B cell (primary cell): ENCODE results near the gene ECHDC1. TPM values are rescaled to one million over a fixed set of nuclear protein-coding genes. Genes with fewer than 3 reads are reported as not detected.
"Not testable (repeated sequence)": the region's sequence is repeated elsewhere in the genome, so short reads cannot be mapped to it uniquely, and the experiment has no call there.

ENCODE experiments used
- ATAC-seq: fragments of 200-7000 bp; cut with Tn5 transposase; one replicate; pipeline ENCODE4 v1.10.0; 2021; ENCODE audit warnings: low read depth, mild to moderate bottlenecking, moderate number of reproducible peaks, moderate library complexity
- CTCF ChIA-PET: fragments of 350-600 bp; sonication (Branson Sonifier 250); formaldehyde crosslinking; loops from one replicate; lab custom pipeline; 2021; ENCODE audit warnings: antibody characterized with exemption, inconsistent platforms; lab: Charles Lee
- POLR2A ChIA-PET: fragments of 350-600 bp; sonication (Branson Sonifier 250); formaldehyde crosslinking; loops from one replicate; lab custom pipeline; 2021; ENCODE audit warnings: antibody characterized with exemption; lab: Charles Lee
- DNase-seq: peaks from one replicate; pipeline ENCODE4 v3.0.0; 2013
- H2AFZ ChIP-seq: 2 replicates; pipeline ENCODE4 v1.6.1; 2012; ENCODE audit warnings: mild to moderate bottlenecking, low read depth, low read length; ENCODE audit not compliant: insufficient read depth, poor library complexity, severe bottlenecking
- H3K27ac ChIP-seq, 2 donors: 1 replicate in 1 of 2; 2 replicates in 1 of 2; pipeline ENCODE4 v1.5.1; 2012 to 2013; ENCODE audit warnings: low read length in 2 of 2, mild to moderate bottlenecking in 2 of 2, moderate library complexity in 1 of 2
- H3K27me3 ChIP-seq, 4 experiments: fragments of 200-600 bp in 1 of 4; sonication (generic) in 1 of 4; replicated peaks in 1 of 4; 1 replicate in 2 of 4; 2 replicates in 2 of 4; pipeline versions ENCODE4 v1.6.1 to v1.7.0; 2013 to 2016; ENCODE audit warnings: low read length in 3 of 4, mild to moderate bottlenecking in 2 of 4, mixed read lengths in 1 of 4, moderate library complexity in 1 of 4; ENCODE audit not compliant: insufficient read depth in 4 of 4, control insufficient read depth in 3 of 4; ENCODE audit errors: control extremely low read depth in 1 of 4
- H3K36me3 ChIP-seq, 2 experiments: replicated peaks in 1 of 2; 1 replicate in 1 of 2; 2 replicates in 1 of 2; pipeline versions ENCODE4 v1.6.1 to v1.7.1; 2013; ENCODE audit warnings: low read length in 1 of 2; ENCODE audit not compliant: insufficient read depth in 2 of 2, control insufficient read depth in 1 of 2; ENCODE audit errors: control extremely low read depth in 1 of 2, extremely low read depth in 1 of 2
- H3K4me1 ChIP-seq, 2 donors: fragments of 200-600 bp in 1 of 2; sonication (generic) in 1 of 2; 1 replicate in 1 of 2; 2 replicates in 1 of 2; pipeline versions ENCODE4 v1.5.1 to v1.6.1; 2013 to 2017; ENCODE audit warnings: low read length in 2 of 2; ENCODE audit not compliant: control insufficient read depth in 2 of 2, insufficient read depth in 2 of 2
- H3K4me2 ChIP-seq: replicated peaks from 2 replicates; pipeline ENCODE3; 2012; ENCODE audit warnings: mild to moderate bottlenecking, low read depth, low read length; ENCODE audit not compliant: poor library complexity, severe bottlenecking
- H3K4me3 ChIP-seq, 5 experiments: fragments of 200-600 bp in 1 of 5; sonication (generic) in 1 of 5; 1 replicate in 3 of 5; 2 replicates in 2 of 5; pipeline versions ENCODE4 v1.5.1 to v1.7.0; 2011 to 2016; ENCODE audit warnings: low read length in 4 of 5, mild to moderate bottlenecking in 4 of 5, low read depth in 2 of 5, control low read depth in 1 of 5, moderate library complexity in 1 of 5; ENCODE audit not compliant: insufficient read depth in 1 of 5; ENCODE audit errors: control extremely low read depth in 1 of 5, extremely low read depth in 1 of 5
- H3K79me2 ChIP-seq: fragments of 200-600 bp; sonication (generic); one replicate; pipeline ENCODE4 v1.6.0; 2016; ENCODE audit warnings: low read length; ENCODE audit not compliant: control insufficient read depth, insufficient read depth
- H3K9ac ChIP-seq: fragments of 200-600 bp; sonication (generic); 2 replicates; pipeline ENCODE4 v1.6.1; 2017; ENCODE audit warnings: mild to moderate bottlenecking, low read length, moderate library complexity
- H3K9me3 ChIP-seq, 3 donors: one replicate each; pipeline versions ENCODE4 v1.6.1 to v1.7.1; 2013; ENCODE audit warnings: low read length in 2 of 3; ENCODE audit not compliant: control insufficient read depth in 2 of 3, insufficient read depth in 1 of 3; ENCODE audit errors: control extremely low read depth in 1 of 3
- H4K20me1 ChIP-seq: 2 replicates; pipeline ENCODE4 v1.6.0; 2012; ENCODE audit warnings: mild to moderate bottlenecking, low read length; ENCODE audit not compliant: insufficient read depth, control insufficient read depth, poor library complexity, severe bottlenecking
- H3K27ac Mint-ChIP-seq: one replicate; pipeline ENCODE4 v1.8.0; 2021; ENCODE audit warnings: mixed read lengths
- H3K27me3 Mint-ChIP-seq: one replicate; pipeline ENCODE4 v1.8.0; 2021; ENCODE audit warnings: mixed read lengths
- H3K4me1 Mint-ChIP-seq: one replicate; pipeline ENCODE4 v1.8.0; 2021; ENCODE audit warnings: mixed read lengths
- H3K4me3 Mint-ChIP-seq: one replicate; pipeline ENCODE4 v1.8.0; 2021; ENCODE audit warnings: mixed read lengths
- H3K9me3 Mint-ChIP-seq: one replicate; pipeline ENCODE4 v1.8.0; 2022; ENCODE audit warnings: mixed read lengths; ENCODE audit not compliant: insufficient read depth
- EZH2 ChIP-seq: IDR thresholded peaks from 2 replicates; pipeline ENCODE4 v1.6.1; 2012; ENCODE audit warnings: borderline replicate concordance, low read depth, mild to moderate bottlenecking, moderate library complexity, low read length; ENCODE audit not compliant: insufficient read depth, poor library complexity, severe bottlenecking
- WGBS: methylation state at CpG from one replicate; pipeline ENCODE4 v1.1.5; 2013; ENCODE audit warnings: missing lambda C conversion rate; ENCODE audit not compliant: insufficient coverage; 5-methylcytosine and 5-hydroxymethylcytosine counted together
- intact Hi-C: fragments of 100-400 bp; cut with micrococcal nuclease; formaldehyde crosslinking; loops from one replicate; pipeline ENCODE4 v1.10.0; 2022
- polyA plus RNA-seq: library from polyadenylated mRNA; depleted of rRNA; stranded (reverse); fragments of >200 nt; gene quantifications from 2 replicates; pipeline ENCODE4 v1.2.3, GENCODE V29; 2012
- total RNA-seq, 2 donors: library from RNA; stranded (reverse); fragments of 120-200 nt in 1 of 2; gene quantifications; 1 replicate in 1 of 2; 2 replicates in 1 of 2; pipeline versions ENCODE4 v1.2.3 to v1.2.4, GENCODE V29; 2013 to 2022
- TF ChIP-seq, protein P1 (sequence below): fragments of 200-600 bp; IDR thresholded peaks from one replicate; pipeline ENCODE4 v1.8.0; 2022; ENCODE audit warnings: antibody characterized with exemption, mild to moderate bottlenecking

ECHDC1 gene
- total and polyA plus RNA-seq, 2 donors (not counting 1 experiment from before 2014, with no cell fraction given) = 26.9 to 60.0 TPM

DNA sequence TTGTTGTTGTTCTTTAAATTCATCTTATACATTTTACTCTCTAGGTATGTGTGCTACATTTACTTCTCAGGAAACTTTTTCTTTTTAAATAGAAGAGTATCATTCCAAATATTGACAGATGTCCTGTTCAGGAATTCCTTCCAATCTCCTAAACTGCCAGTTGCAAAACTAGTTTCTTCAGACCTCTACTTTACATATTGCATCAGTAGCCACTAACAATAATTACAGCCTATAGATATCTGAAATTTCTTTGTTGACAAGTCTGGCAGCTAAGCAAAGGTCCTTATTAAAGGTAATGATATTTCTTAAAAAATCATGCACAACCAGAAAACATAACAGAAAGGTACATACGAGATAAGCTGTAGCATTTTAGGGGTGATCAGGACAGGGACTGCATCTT, 4.5 kb downstream of the ECHDC1 start:
- H3K27me3 Mint-ChIP-seq = no peaks in the 10 kb centered on the region
- ATAC-seq (no peak), DNase-seq (no peak)
- H4K20me1 ChIP-seq = peaks cover 44% of the 10 kb centered on the region
- intact Hi-C loops = no loop called here
- no peak overlapping the region for H3K9ac ChIP-seq
- no peak overlapping the region for H3K4me2 ChIP-seq
- peaks cover 3% of the 10 kb centered on the region for H3K9me3 Mint-ChIP-seq
- no peak overlapping the region for H2AFZ ChIP-seq
- H3K4me1 Mint-ChIP-seq = peaks cover 48% of the 10 kb centered on the region
- no peaks in the 10 kb centered on the region for H3K27me3 ChIP-seq
- peaks cover 32 to 44% of the 10 kb centered on the region in 2 donors for H3K4me1 ChIP-seq
- H3K4me3 ChIP-seq = no peak overlapping the region
- no peak overlapping the region for H3K4me3 Mint-ChIP-seq
- TF ChIP-seq EZH2 = no peak
- ChIA-PET CTCF (no interaction called here), POLR2A (no interaction called here)
- peak overlapping the region in 1 of 2 donors; percentile 18 for H3K27ac ChIP-seq
- H3K36me3 ChIP-seq = peaks cover 2 to 4% of the 10 kb centered on the region in 2 experiments
- WGBS = no CpG with 5 or more reads among the region's 1 CpG
- no peak overlapping the region for H3K27ac Mint-ChIP-seq
- no peaks in the 10 kb centered on the region for H3K9me3 ChIP-seq
- peaks cover 87% of the 10 kb centered on the region for H3K79me2 ChIP-seq

DNA sequence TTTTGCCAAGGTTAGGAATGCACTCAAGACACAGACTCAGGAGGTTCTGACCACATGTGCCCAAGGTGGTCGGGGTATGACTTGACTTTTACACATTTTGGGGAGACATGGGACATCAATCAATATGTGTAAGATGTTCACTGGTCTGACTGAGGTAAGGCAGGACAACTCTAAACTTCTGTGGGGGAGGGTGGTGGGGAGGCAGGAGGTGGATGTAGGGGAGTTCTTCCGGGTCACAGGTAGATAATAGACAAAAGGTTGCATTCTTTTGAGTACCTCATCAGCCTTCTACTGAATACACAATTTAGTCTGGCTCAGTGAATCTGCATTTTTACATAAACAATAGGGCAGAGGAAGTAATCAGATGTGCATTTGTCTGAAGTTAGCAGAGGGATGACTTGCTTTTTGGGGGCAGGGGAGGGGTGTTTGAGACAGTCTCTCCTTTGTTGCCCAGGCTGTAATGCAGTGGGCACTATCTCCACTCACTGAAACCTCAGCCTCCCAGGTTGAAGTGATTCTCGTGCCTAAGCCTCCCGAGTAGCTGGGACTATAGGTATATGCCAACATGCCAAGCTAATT, 10.9 kb downstream of the ECHDC1 start:
- Mint-ChIP-seq H3K27me3 (no peaks in the 10 kb centered on the region), H3K4me3 (no peak overlapping the region), H3K27ac (peak overlapping the region; percentile 46), H3K9me3 (peaks cover 3% of the 10 kb centered on the region), H3K4me1 (peaks cover 45% of the 10 kb centered on the region)
- ATAC-seq (no peak), DNase-seq (no peak)
- peaks cover 9 to 10% of the 10 kb centered on the region in 2 donors for H3K4me1 ChIP-seq
- H4K20me1 ChIP-seq = peaks cover 39% of the 10 kb centered on the region
- no peaks in the 10 kb centered on the region for H3K9me3 ChIP-seq
- peaks cover 6 to 17% of the 10 kb centered on the region in 2 experiments for H3K36me3 ChIP-seq
- TF ChIP-seq, protein P1, sequence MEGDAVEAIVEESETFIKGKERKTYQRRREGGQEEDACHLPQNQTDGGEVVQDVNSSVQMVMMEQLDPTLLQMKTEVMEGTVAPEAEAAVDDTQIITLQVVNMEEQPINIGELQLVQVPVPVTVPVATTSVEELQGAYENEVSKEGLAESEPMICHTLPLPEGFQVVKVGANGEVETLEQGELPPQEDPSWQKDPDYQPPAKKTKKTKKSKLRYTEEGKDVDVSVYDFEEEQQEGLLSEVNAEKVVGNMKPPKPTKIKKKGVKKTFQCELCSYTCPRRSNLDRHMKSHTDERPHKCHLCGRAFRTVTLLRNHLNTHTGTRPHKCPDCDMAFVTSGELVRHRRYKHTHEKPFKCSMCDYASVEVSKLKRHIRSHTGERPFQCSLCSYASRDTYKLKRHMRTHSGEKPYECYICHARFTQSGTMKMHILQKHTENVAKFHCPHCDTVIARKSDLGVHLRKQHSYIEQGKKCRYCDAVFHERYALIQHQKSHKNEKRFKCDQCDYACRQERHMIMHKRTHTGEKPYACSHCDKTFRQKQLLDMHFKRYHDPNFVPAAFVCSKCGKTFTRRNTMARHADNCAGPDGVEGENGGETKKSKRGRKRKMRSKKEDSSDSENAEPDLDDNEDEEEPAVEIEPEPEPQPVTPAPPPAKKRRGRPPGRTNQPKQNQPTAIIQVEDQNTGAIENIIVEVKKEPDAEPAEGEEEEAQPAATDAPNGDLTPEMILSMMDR = no peak
- no peak for TF ChIP-seq EZH2
- intact Hi-C loops = no loop called here
- no peak overlapping the region for H2AFZ ChIP-seq
- no peak overlapping the region for H3K4me2 ChIP-seq
- WGBS = 78% methylated on average over 1 of the region's 4 CpGs
- no peak overlapping the region for H3K9ac ChIP-seq
- CTCF ChIA-PET = interaction anchor here (0.9 to 1.4 kb wide), 2 partner anchors 9 to 30 kb away, joined by 3 to 4 read pairs; no protein-coding TSS in a partner anchor
- H3K79me2 ChIP-seq = peaks cover 56% of the 10 kb centered on the region
- H3K4me3 ChIP-seq = no peak overlapping the region
- H3K27ac ChIP-seq = no peak overlapping the region
- POLR2A ChIA-PET = no interaction called here
- H3K27me3 ChIP-seq = no peaks in the 10 kb centered on the region

DNA sequence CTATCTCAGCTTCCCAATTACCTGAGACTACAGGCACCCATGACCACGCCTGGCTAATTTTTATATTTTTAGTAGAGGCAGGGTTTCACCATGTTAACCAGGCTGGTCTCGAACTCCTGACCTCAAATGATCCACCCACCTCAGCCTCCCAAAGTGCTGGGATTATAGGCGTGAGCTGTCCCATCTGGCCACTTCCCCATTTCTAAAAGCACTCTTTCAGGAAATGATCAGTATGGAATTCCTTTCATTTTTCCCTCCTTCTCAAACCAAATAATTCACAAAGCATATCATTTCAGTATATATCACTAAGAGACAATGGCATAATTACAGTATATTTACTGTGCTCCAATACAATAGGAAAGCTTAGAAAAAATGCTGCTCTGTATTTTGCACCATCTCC, 12.2 kb downstream of the ECHDC1 start:
- no CpG with 5 or more reads among the region's 3 CpGs for WGBS
- H2AFZ ChIP-seq, H3K27me3 Mint-ChIP-seq, ATAC-seq, H3K4me1 ChIP-seq, H3K27me3 ChIP-seq, H3K27ac ChIP-seq, intact Hi-C loops, H3K9me3 Mint-ChIP-seq, DNase-seq, H3K9ac ChIP-seq, H3K4me3 Mint-ChIP-seq, H3K27ac Mint-ChIP-seq, H3K4me3 ChIP-seq, H3K4me2 ChIP-seq, H3K9me3 ChIP-seq, POLR2A ChIA-PET: not testable (repeated sequence)
- Histone ChIP-seq H3K79me2 (peaks cover 52% of the 10 kb centered on the region), H3K36me3 (peaks cover 6 to 29% of the 10 kb centered on the region in 2 experiments), H4K20me1 (peaks cover 28% of the 10 kb centered on the region)
- H3K4me1 Mint-ChIP-seq = peaks cover 33% of the 10 kb centered on the region
- CTCF ChIA-PET = interaction anchor here (0.6 kb wide), 1 partner anchor 44 kb away, joined by 3 read pairs; no protein-coding TSS in a partner anchor
